Measurements from ENCODE around the gene ALOX5.

DNA sequence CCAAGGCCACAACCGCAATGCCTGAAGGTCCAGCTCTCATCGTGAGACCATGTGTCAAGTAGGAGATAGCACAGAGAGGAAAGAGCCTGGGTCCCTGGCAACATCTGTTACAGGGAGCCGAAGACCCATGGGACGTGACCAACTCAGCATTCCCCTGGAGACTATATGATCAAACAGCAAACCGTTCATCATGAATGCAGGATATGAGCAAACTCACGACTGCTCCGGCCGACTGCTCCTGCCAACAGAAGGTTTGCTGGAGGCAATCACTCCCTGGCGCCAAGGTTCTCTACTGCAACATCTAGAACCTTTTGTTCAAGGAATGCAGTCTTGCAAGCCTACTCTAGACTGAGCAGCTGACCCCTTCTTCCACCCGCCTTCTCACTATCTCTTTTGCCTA is 114.3 kb downstream of the ALOX5 start:
- no peak for TF ChIP-seq EZH2 (optimal IDR thresholded peaks at IDR 0.05; ENCODE audit: low read depth, low read length)
- no peak for TF ChIP-seq CTCF (IDR thresholded peaks at IDR 0.05; ENCODE audit: low read length)
- no peak for TF ChIP-seq EZH2phosphoT487 (IDR thresholded peaks at IDR 0.05; ENCODE audit: low read length)
